IMR-90 (cell line): Measurements from ENCODE around the gene S100A8. TPM values are rescaled to one million over a fixed set of nuclear protein-coding genes. Genes with fewer than 3 reads are reported as not detected.

Experiments used
- ATAC-seq: fragments of 200-7000 bp; cut with Tn5 transposase; 2 replicates; pipeline ENCODE4 v1.9.1; 2020; ENCODE audit warnings: low read depth, mild to moderate bottlenecking, moderate library complexity
- BruUV-seq: library from RNA; stranded (reverse); fragments of 400-500 nt; replicated peaks from 2 replicates; lab custom pipeline; 2021; lab: Mats Ljungman, UMichigan
- CTCF ChIA-PET: fragments of 300-600 bp; formaldehyde crosslinking; extraction: SDS; loops from one replicate; lab custom pipeline; 2021; ENCODE audit warnings: antibody characterized with exemption; lab: Yijun Ruan, JAX
- POLR2A ChIA-PET: fragments of 300-600 bp; sonication (Branson Sonifier 250); formaldehyde crosslinking; loops from one replicate; lab custom pipeline; 2022; ENCODE audit warnings: antibody characterized with exemption; ENCODE audit not compliant: unreplicated experiment; lab: Charles Lee
- DNase-seq: peaks from one replicate; pipeline ENCODE4 v3.0.0; 2013
- H2AFZ ChIP-seq: replicated peaks from 2 replicates; pipeline ENCODE3; 2013; ENCODE audit warnings: low read length, mild to moderate bottlenecking; ENCODE audit not compliant: poor library complexity
- H2AK5ac ChIP-seq: 2 replicates; pipeline ENCODE4 v1.6.1; 2013; ENCODE audit warnings: low read depth, low read length, inconsistent platforms
- H2AK9ac ChIP-seq: replicated peaks from 2 replicates; pipeline ENCODE3; 2013; ENCODE audit warnings: mild to moderate bottlenecking, low read depth, low read length, moderate library complexity; ENCODE audit not compliant: poor library complexity
- H2BK120ac ChIP-seq: 2 replicates; pipeline ENCODE4 v1.6.1; 2013; ENCODE audit warnings: low read depth, low read length, inconsistent platforms
- H2BK15ac ChIP-seq: 3 replicates; pipeline ENCODE4 v1.6.1; 2013; ENCODE audit warnings: low read depth, low read length, inconsistent platforms
- H2BK20ac ChIP-seq: 2 replicates; pipeline ENCODE4 v1.6.1; 2013; ENCODE audit warnings: low read depth, mild to moderate bottlenecking, inconsistent platforms, low read length, moderate library complexity
- H2BK5ac ChIP-seq: 2 replicates; pipeline ENCODE4 v1.6.1; 2013; ENCODE audit warnings: mild to moderate bottlenecking, low read depth, low read length, inconsistent platforms; ENCODE audit not compliant: poor library complexity, severe bottlenecking
- H3K14ac ChIP-seq: replicated peaks from 2 replicates; pipeline ENCODE4 v1.6.1; 2013; ENCODE audit warnings: low read depth, low read length, inconsistent platforms
- H3K18ac ChIP-seq: 2 replicates; pipeline ENCODE4 v1.6.1; 2013; ENCODE audit warnings: low read depth, low read length, control low read depth
- H3K23ac ChIP-seq: 2 replicates; pipeline ENCODE4 v1.6.1; 2013; ENCODE audit warnings: low read depth, low read length, inconsistent platforms
- H3K27ac ChIP-seq: 2 replicates; pipeline ENCODE4 v1.5.1; 2013; ENCODE audit warnings: mild to moderate bottlenecking, control low read depth, low read length; ENCODE audit not compliant: insufficient read depth
- H3K27me3 ChIP-seq: 2 replicates; pipeline ENCODE4 v1.6.1; 2013; ENCODE audit warnings: low read length; ENCODE audit not compliant: control insufficient read depth, insufficient read depth
- H3K36me3 ChIP-seq: 2 replicates; pipeline ENCODE4 v1.6.1; 2013; ENCODE audit warnings: low read length, mixed read lengths; ENCODE audit not compliant: control insufficient read depth, insufficient read depth
- H3K4ac ChIP-seq: 2 replicates; pipeline ENCODE4 v1.6.1; 2013; ENCODE audit warnings: low read depth, low read length, inconsistent platforms
- H3K4me1 ChIP-seq: 2 replicates; pipeline ENCODE4 v1.6.1; 2013; ENCODE audit warnings: low read length, mixed read lengths; ENCODE audit not compliant: control insufficient read depth, insufficient read depth
- H3K4me2 ChIP-seq: 2 replicates; pipeline ENCODE4 v1.6.1; 2013; ENCODE audit warnings: low read depth, mild to moderate bottlenecking, control low read depth, low read length, moderate library complexity
- H3K4me3 ChIP-seq: 2 replicates; pipeline ENCODE4 v1.5.1; 2013; ENCODE audit warnings: low read depth, mild to moderate bottlenecking, control low read depth, low read length, moderate library complexity; ENCODE audit not compliant: insufficient read depth
- H3K56ac ChIP-seq: 2 replicates; pipeline ENCODE4 v1.6.1; 2013; ENCODE audit warnings: low read length, inconsistent platforms; ENCODE audit not compliant: insufficient read depth; ENCODE audit errors: extremely low read depth
- H3K79me1 ChIP-seq, 2 experiments: 2 replicates each; pipeline ENCODE4 v1.6.1; 2013; ENCODE audit warnings: low read length in 2 of 2, inconsistent platforms in 1 of 2, low read depth in 1 of 2
- H3K9ac ChIP-seq: 2 replicates; pipeline ENCODE4 v1.6.1; 2013; ENCODE audit warnings: low read depth, low read length, control low read depth
- H3K9me1 ChIP-seq: 2 replicates; pipeline ENCODE4 v1.6.1; 2013; ENCODE audit warnings: low read length, inconsistent platforms; ENCODE audit not compliant: insufficient read depth
- H3K9me3 ChIP-seq: 2 replicates; pipeline ENCODE4 v1.6.1; 2013; ENCODE audit warnings: low read length; ENCODE audit not compliant: control insufficient read depth, insufficient read depth
- H4K20me1 ChIP-seq: 2 replicates; pipeline ENCODE4 v1.6.1; 2013; ENCODE audit warnings: low read length, inconsistent platforms; ENCODE audit not compliant: insufficient read depth
- H4K5ac ChIP-seq: 2 replicates; pipeline ENCODE4 v1.6.1; 2013; ENCODE audit warnings: mild to moderate bottlenecking, low read depth, low read length, control low read depth
- H4K8ac ChIP-seq, 2 experiments: 2 replicates each; pipeline ENCODE4 v1.6.1; 2013; ENCODE audit warnings: low read depth in 2 of 2, low read length in 2 of 2, control low read depth in 1 of 2, inconsistent platforms in 1 of 2
- H4K91ac ChIP-seq: 2 replicates; pipeline ENCODE4 v1.6.1; 2013; ENCODE audit warnings: low read depth, low read length, inconsistent platforms; ENCODE audit not compliant: insufficient read depth
- CEBPB ChIP-seq: IDR thresholded peaks from 2 replicates; pipeline ENCODE4 v1.6.1; 2012; ENCODE audit warnings: low read depth, low read length, improper control_type of control experiment
- CHD1 ChIP-seq: IDR thresholded peaks from 2 replicates; pipeline ENCODE4 v1.6.1; 2012; ENCODE audit warnings: low read depth, low read length, improper control_type of control experiment
- CTCF ChIP-seq: conservative IDR thresholded peaks from 2 replicates; pipeline ENCODE4 v1.5.1; 2012; ENCODE audit warnings: mild to moderate bottlenecking, low read depth, low read length, improper control_type of control experiment
- ELK1 ChIP-seq: fragments of 150-350 bp; IDR thresholded peaks from 2 replicates; pipeline ENCODE4 v1.6.1; 2016; ENCODE audit warnings: low read depth, mild to moderate bottlenecking, low read length, moderate library complexity, borderline replicate concordance
- FOS ChIP-seq: fragments of 150-350 bp; IDR thresholded peaks from 2 replicates; pipeline ENCODE4 v1.6.1; 2016; ENCODE audit warnings: low read depth, low read length
- MAZ ChIP-seq: IDR thresholded peaks from 2 replicates; pipeline ENCODE4 v1.6.1; 2012; ENCODE audit warnings: low read depth, mild to moderate bottlenecking, low read length, improper control_type of control experiment, moderate library complexity, borderline replicate concordance
- MXI1 ChIP-seq: IDR thresholded peaks from 2 replicates; pipeline ENCODE4 v1.6.1; 2012; ENCODE audit warnings: low read depth, mild to moderate bottlenecking, low read length, moderate library complexity, borderline replicate concordance
- NFE2L2 ChIP-seq: fragments of 150-350 bp; IDR thresholded peaks from 2 replicates; pipeline ENCODE4 v1.6.1; 2016; ENCODE audit warnings: low read depth, mild to moderate bottlenecking, low read length
- POLR2A ChIP-seq: IDR thresholded peaks from 2 replicates; pipeline ENCODE4 v1.6.1; 2012; ENCODE audit warnings: mild to moderate bottlenecking, low read depth, low read length
- RCOR1 ChIP-seq: IDR thresholded peaks from 2 replicates; pipeline ENCODE4 v1.6.1; 2012; ENCODE audit warnings: mild to moderate bottlenecking, low read length, improper control_type of control experiment; ENCODE audit not compliant: insufficient replicate concordance
- RFX5 ChIP-seq: IDR thresholded peaks from 2 replicates; pipeline ENCODE4 v1.8.0; 2012; ENCODE audit warnings: low read depth, mild to moderate bottlenecking, low read length, moderate library complexity
- USF2 ChIP-seq: fragments of 150-350 bp; IDR thresholded peaks from 2 replicates; pipeline ENCODE4 v1.6.1; 2017; ENCODE audit warnings: mild to moderate bottlenecking, antibody characterized with exemption, low read length, low read depth
- WGBS, 2 experiments: methylation state at CpG; one replicate each; pipeline versions ENCODE4 v1.1.5 to v1.1.7; 2013; ENCODE audit warnings: missing lambda C conversion rate in 2 of 2; ENCODE audit not compliant: insufficient read length in 1 of 2; ENCODE audit errors: extremely low coverage in 2 of 2; 5-methylcytosine and 5-hydroxymethylcytosine counted together
- dilution Hi-C: fragments of 300-500 bp; cut with HindIII; formaldehyde crosslinking; loops from one replicate; pipeline ENCODE4 v1.14.3; 2018; ENCODE audit warnings: low sequenced_read_pairs; ENCODE audit not compliant: unreplicated experiment
- in situ Hi-C: fragments of 300-500 bp; cut with MboI; formaldehyde crosslinking; loops from 3 replicates; pipeline ENCODE4 v1.14.3; 2019; ENCODE audit warnings: low sequenced_read_pairs, inconsistent platforms, mixed read lengths
- intact Hi-C: fragments of 100-400 bp; cut with micrococcal nuclease; formaldehyde crosslinking; loops from 2 replicates; pipeline ENCODE4 v1.10.0; 2022
- polyA plus RNA-seq, 3 experiments: library from polyadenylated mRNA; depleted of rRNA; stranded (reverse); fragments of >200 nt; gene quantifications; 2 replicates each; pipeline ENCODE4 v1.2.3, GENCODE V29; 2012; ENCODE audit warnings: low replicate concordance in 1 of 3
- total RNA-seq: library from RNA; depleted of rRNA; stranded (reverse); fragments of >200 nt; gene quantifications from 2 replicates; pipeline ENCODE4 v1.2.3, GENCODE V29; 2012

S100A8 gene
- total and polyA plus RNA-seq, 2 of the 4 experiments (the other 2 are of a cell fraction) = not detected

- 17% methylated on average over 1 of the region's 2 CpGs; no CpG with 5 or more reads in 1 of the 2 experiments for WGBS, 2 experiments
- H3K4me3 ChIP-seq = no peak overlapping the region
- ChIA-PET POLR2A (no interaction called here), CTCF (interaction anchor here (0.9 kb wide), 1 partner anchor 17 kb away, joined by 3 read pairs; no protein-coding TSS in a partner anchor)
- H3K14ac ChIP-seq = no peak overlapping the region
- H3K23ac ChIP-seq = no peak overlapping the region
- H2BK5ac ChIP-seq = no peak overlapping the region
- H3K27me3 ChIP-seq = peaks cover 2% of the 10 kb centered on the region; the same call in 1 of the 2 replicates
- H4K8ac ChIP-seq = no peak overlapping the region
- ATAC-seq (no peak), DNase-seq (no peak)
- H2BK20ac ChIP-seq = no peak overlapping the region
- H3K9ac ChIP-seq = no peak overlapping the region
- no peaks in the 10 kb centered on the region for H3K79me1 ChIP-seq
- H3K4ac ChIP-seq = no peak overlapping the region
- no peak overlapping the region for H3K27ac ChIP-seq
- H3K18ac ChIP-seq = no peak overlapping the region
- H4K20me1 ChIP-seq = no peaks in the 10 kb centered on the region
- BruUV-seq = no TSS peak
- no peak overlapping the region for H4K91ac ChIP-seq
- TF ChIP-seq RFX5 (no peak), USF2 (no peak), MXI1 (no peak), MAZ (no peak), ELK1 (no peak), FOS (no peak), POLR2A (no peak), CHD1 (no peak), NFE2L2 (no peak), RCOR1 (no peak), CEBPB (no peak), CTCF (no peak)
- no peak overlapping the region for H2BK15ac ChIP-seq
- H2AK5ac ChIP-seq = no peak overlapping the region
- no peaks in the 10 kb centered on the region for H3K9me3 ChIP-seq
- in situ Hi-C loops = no loop called here
- intact Hi-C loops = no loop called here
- no peak overlapping the region for H3K4me2 ChIP-seq
- H4K5ac ChIP-seq = no peak overlapping the region
- dilution Hi-C loops = no loop called here
- H3K9me1 ChIP-seq = no peaks in the 10 kb centered on the region
- no peak overlapping the region for H2AK9ac ChIP-seq
- no peak overlapping the region for H2BK120ac ChIP-seq
- H3K36me3 ChIP-seq = no peaks in the 10 kb centered on the region
- H2AFZ ChIP-seq = no peak overlapping the region
- H3K4me1 ChIP-seq = no peaks in the 10 kb centered on the region
- H3K56ac ChIP-seq = no peak overlapping the region
Observed at GRCh38 chr1:153372571-153372970, 18.3 kb downstream of the S100A8 start.
